Gastrocnemius medialis (tissue), 4 donors: ENCODE data around the gene NOS1AP.

ENCODE experiments used
- CTCF ChIP-seq, 5 experiments: fragments of 450-650 bp in 3 of 5; fragments of 200-600 bp in 2 of 5; sonication (generic) in 2 of 5; IDR thresholded peaks in 4 of 5; conservative IDR thresholded peaks in 1 of 5; 1 replicate in 4 of 5; 2 replicates in 1 of 5; pipeline ENCODE4 v1.5.1; 2016 to 2019; ENCODE audit warnings: antibody characterized with exemption in 5 of 5, mild to moderate bottlenecking in 3 of 5, moderate library complexity in 3 of 5
- POLR2A ChIP-seq, 2 donors: fragments of 450-650 bp; IDR thresholded peaks; one replicate each; pipeline ENCODE4 v1.6.1; 2017; ENCODE audit warnings: antibody characterized with exemption in 2 of 2, mild to moderate bottlenecking in 2 of 2, moderate library complexity in 2 of 2

- TF ChIP-seq CTCF (IDR thresholded peaks at IDR 0.05 in 4 of 5, conservative IDR thresholded peaks at IDR 0.05 in 1 of 5) (no peak), POLR2A (IDR thresholded peaks at IDR 0.05) (no peak)
Measured at GRCh38 chr1:162075862-162076261, 6.4 kb downstream of the NOS1AP start.
